Epidermal melanocyte (primary cell): Measurements from ENCODE around the gene ETV6.

ENCODE experiments used
- DNase-seq: peaks from one replicate; pipeline ENCODE4 v3.0.0; 2011; ENCODE audit warnings: low spot score; ENCODE audit not compliant: insufficient read length

ETV6 gene

GRCh38 chr12:11738450-11738849 is 89.0 kb downstream of the ETV6 start:
- no peak for DNase-seq

GRCh38 chr12:11739980-11740577 is 90.6 kb downstream of the ETV6 start:
- DNase-seq, result no peak

DNA sequence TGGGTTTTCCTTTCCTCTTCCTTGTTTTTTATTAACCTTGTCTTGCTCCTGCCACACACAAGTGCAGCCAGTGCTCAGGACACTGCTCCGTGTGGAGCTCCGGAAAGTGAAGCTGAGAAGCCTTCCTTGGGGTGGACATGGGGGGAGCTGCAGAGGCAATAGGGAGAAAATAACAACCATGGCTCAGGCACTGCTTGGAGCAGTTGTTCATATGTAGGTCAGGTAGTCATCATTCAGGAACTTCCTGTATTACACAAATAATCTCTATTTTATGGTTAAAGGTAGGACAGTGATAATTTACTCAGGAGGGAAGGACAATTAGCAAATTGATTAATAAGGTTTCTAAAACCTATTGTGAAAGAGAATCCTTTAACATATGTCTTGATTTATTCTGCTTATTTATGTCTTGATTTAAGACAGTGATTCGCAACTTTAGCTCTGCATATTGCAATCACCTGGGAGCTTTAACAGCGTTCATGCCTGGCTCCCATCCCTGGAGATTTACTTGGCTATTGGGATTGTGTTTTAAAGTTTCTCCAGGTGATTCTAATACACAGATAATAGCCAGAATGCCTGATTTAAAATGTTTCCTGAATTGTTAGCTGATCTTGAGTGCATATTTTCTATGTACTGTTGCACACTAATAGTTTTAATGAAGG is 92.1 kb downstream of the ETV6 start:
- no peak for DNase-seq

DNA sequence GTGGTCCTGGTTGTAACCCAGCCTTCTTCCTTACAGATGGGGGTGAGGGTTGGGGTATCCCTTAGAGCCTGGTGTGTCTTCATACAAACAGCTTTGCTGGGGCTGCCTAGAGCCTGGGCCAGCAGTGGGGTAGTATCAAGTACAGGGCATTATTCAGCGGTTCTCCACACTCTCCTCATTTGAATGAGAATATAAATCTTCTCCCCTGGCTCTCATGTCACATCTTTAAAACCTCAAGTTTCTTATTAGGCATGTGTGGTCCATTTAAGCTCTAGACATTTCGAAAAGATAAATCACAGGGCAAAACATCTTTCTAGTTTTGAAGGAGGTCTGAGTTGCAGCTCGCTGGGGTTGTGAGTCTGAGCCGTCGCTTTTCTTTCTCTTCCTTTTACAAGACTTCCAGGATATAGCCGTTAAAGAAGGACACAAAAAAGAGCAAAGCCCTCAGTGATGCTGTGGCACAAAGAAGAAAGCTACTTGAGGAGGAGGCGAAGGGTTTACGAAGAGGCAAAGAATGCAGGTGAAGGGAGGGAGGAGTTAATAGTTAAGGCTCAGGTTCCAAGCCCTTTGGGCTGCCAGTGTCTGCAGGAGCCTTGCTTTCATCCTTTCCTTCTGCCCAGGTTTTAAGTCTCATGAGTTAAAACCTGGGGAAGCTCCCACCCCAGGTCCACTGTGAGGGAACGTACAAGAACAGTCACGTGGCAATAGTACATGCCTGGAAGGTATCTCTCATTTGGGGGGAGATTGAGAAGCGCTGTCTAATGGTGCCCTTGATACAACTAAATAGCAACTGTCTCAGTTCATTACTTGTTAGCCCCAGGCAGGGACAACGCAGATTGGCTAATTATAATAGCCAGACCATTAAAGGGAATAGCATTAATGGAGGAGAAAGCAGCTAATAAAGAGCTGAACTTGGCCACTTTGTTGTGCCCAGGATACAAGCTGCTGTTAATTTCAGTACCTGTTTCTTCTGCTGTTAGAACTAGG is 94.2 kb downstream of the ETV6 start:
- no peak for DNase-seq

GRCh38 chr12:11744410-11744801 is 94.9 kb downstream of the ETV6 start:
- DNase-seq, result no peak

GRCh38 chr12:11745113-11745512 is 95.6 kb downstream of the ETV6 start:
- no peak for DNase-seq

DNA sequence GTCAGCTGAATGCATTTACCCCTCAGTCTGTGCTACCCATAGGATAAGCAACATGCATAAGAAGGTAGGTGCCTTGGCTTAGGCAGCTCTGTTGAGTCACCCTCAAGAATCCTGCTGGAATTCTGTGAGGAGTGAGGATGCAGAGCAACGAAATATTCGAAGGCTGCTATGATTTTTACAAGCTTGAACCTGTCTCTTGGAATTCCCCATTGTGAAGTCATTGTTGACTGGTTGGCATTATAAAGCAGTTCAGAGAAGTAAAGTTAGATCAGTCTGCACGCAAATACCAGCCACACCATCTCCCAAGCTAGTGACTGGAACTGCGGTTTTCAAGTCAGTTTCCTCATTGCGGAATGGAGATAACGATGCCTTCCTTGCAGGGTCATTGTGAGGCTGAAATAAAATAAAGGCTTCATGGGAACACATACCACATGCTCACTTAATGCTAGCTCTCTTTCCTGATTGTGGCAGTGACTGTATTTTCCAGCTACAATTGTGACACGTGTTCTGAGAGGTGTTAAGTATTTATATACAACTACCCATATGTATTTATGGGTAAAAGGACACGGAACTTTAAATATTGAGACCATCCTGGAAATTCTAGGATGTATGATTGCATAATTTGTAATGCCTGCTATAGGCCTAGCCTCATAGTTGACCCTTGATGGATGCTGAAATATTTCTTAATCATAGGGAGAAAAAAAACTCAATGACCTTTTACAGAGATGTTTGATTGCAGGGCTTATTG is 96.7 kb downstream of the ETV6 start:
- DNase-seq, result no peak

DNA sequence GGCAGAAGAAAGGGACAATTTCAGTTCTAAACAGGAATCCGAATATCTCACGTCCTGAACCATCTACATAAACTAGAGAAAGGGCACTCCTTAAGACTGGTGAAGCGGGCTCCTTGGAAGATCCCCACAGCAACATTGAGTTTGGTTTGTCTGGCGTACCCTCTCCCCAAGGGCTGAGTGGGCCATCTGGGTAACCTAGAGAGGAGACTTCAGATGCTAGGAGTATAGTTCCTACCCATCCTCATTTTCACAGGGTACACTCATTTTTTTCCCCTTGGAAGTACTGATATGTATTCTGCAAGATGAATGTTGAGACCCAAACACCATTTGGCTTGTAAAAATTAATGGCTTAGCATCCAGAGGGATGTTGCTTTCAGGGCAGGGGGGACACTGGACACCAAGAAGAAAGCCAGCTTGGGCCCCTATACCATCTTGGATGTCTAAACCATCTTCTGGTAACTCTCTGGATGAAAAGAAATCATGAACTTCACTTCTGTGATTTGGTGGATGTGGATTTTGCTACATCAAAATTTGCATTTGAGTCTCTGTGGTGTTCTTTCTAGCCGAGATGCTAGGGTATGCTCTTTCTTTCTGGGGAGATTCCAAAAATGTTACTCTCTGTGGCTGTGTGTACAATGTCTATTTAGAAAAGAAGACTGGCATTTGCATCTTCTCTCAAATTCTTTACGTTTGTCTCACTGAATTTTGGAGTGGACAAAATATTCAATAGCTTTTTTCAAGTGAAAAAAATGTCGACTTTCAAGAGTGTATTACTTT is 97.7 kb downstream of the ETV6 start:
- no peak for DNase-seq

DNA sequence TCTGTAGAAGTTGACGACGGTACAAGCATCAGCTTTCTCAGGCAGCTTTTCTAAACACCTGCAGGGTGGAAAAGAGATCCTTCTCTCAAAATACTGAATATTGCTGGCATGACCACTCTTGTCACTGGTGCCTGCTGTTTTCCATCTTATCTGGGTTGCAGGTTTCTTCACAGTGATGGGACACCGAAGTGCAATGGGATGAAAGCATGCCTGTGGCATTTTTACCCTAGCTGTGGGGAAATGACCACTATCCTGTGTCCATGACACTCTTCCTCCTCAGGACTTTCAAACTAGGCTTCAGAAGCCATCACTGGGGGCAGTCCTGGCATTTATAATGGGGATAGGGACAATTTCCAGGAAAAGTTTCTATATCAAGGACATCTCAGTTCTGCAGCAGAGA is 98.5 kb downstream of the ETV6 start:
- no peak for DNase-seq

GRCh38 chr12:11748903-11749302 is 99.4 kb downstream of the ETV6 start:
- DNase-seq, result no peak

DNA sequence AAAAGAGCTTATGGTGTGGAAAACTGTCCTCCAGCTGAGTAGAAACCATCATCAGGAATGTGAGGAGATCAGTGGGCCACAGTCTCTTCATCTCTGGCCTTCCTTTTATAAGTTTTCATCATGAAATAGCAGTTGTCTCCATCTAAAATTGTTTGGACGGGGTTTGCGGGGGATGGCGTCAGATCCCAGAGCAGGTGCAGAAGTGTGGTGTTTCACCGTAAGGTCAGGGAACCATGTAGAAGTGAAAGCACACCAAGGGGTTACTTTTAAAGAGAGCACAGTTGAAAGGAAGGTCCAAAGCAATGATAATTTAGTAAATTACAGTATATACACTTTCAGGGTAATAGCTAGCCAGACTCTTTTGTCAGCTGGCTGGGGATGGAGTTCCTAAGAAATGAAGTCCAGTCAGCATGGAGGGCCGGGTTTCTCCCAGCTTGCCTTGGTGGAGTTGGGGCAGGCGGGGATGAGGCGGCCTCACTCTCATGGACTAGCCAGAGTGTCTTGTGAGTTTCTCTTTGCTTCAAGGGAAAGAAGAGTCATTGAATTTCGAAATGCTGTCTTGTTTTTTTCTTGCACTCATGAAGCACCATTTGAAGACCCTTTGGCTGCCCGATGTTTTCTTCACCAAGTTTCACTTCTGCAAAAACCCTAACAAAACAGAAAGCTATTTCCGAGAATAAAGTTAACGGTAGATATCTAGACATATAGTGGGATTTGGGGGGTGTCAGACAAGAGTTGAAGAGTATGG is 100.6 kb downstream of the ETV6 start:
- DNase-seq, result no peak

DNA sequence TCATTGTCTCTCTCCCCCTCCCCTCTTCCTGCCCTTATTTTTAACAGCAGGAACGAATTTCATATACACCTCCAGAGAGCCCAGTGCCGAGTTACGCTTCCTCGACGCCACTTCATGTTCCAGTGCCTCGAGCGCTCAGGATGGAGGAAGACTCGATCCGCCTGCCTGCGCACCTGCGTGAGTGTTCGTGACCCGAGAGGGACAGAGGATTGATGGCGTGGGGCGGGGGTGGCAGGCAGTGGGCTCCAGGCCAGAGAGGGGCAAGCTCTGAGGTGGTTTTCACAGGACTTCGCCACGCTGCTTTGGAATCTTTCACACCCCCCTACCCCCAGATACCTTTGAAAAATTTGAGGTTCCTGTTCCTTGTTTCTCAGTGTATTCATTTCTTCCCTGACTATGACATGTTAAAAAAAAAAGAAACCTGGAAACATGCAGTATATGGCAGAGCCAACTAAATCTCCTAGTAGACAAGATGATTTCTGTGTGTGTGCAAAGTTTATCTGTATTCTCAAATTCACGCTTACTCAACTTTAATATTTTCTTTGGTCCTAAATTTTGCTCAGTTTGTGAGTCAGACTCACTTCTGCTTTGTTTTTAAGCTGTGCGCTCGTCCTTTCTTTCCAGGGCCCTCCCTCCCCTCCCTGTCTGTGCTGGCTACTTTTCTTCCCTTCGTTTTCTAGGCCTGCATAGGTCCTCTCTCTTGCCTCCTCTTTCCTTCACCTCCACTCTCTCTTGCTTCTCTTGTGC is 103.1 kb downstream of the ETV6 start:
- DNase-seq, result no peak

GRCh38 chr12:11753150-11753499 is 103.7 kb downstream of the ETV6 start:
- no peak for DNase-seq

DNA sequence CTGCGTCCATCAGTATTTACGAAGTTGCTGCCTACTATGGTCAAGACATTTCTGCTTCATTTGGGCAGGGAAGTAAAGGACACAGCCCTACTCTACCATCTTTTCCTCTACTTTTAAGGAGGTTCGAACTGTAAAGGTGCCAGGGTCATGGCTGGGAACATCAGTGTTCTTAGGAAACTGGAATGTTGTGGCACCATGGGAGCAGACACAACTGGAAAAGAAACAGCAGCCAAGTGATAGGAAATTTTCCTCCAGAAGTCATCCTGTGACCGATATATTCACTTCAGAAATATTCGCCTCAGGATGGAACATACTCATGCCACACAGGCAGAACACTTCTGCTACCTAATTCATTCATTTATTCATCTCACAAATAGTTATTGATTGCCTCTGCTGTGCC is 104.4 kb downstream of the ETV6 start:
- DNase-seq, result no peak

DNA sequence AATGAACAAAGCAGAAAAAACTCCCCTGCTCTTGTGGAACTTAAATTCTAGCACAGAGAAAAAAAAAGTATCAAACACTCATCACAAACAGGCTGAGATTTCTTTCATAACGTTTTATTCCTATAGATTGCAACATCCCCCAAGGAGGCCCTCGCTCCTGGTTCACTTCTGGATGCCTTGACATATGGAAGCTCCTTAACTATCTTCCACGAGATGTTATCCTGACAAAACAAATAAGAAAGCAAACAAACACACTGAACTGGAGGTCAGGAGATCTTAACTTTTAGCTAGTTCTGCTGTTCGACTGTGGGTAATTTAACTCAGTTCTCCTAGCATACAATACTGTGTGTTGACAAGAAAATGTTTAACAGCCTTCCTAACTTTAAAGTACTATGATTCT is 104.8 kb downstream of the ETV6 start:
- DNase-seq, result no peak

DNA sequence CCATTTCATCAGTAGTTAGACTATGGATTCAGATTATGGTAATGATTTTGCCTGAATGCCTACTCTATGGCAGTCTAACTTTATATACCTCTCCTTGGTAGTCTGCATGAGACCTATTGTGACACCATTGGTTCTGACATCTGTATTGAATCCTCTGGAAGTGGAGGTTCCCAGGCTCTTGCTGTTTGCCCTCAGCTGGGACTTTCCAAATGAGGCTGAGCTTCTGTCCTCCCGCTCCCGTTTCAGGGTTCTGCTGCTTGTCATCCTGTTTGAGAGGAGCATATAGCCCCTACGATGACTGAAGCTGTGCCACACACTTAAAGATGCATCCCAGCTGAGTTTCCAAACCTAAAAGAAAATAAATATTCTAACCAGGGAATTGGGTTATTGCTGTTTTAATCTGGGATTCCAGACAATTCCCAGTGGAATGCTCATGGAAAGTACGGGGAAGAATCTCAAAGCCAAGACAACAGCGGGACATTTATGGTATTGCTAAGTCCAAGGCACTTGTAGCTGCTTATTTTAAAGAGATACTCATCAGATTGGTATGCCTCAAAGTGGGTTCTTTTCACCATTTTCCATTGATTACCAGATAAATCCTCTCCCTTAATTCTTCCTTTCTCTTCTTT is 105.9 kb downstream of the ETV6 start:
- no peak for DNase-seq

GRCh38 chr12:11756022-11756421 is 106.5 kb downstream of the ETV6 start:
- no peak for DNase-seq

DNA sequence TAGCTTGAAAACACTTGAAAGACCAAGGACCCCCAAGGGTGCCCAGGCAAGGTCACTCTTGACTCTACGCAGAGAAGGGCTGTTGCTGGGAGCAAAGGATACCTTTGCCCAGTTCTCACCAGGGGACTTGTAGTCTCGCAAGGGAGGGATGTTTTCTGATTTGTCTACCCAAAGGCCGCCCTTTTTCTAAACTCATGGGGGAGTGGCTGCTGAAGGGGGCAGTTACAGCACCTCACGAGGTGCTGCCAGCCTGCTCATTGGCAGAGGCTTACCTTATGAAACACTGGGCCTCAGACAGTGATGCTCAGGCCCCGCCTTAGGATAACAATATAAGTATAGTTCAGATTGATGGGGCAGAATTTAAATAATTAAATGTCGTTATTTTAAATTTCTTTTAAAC is 107.0 kb downstream of the ETV6 start:
- DNase-seq, result no peak

DNA sequence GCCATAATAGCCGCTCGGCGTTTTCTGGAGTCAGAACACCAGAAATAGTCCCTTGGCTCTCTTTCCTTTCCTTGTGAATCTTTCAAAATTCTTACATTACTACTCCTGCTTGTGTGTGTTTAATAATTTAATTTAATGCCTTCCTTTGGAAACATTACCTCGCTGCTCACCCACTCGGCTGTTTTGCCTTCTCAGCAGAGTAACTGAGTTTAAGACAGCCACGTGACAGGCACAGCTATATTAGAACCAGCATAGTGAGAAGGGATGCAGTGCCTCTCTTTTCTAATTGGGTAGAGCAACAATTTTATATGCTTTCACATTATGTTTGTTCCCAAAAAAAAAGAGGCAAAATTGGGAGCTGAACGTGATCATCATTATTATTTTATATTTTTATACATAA is 107.6 kb downstream of the ETV6 start:
- DNase-seq, result no peak
